Neural cell (in vitro differentiated cells): ENCODE measurements around the gene ZNF853.

Source experiments
- CTCF ChIP-seq: fragments of 450-650 bp; IDR thresholded peaks from 2 replicates; pipeline ENCODE4 v1.5.1; 2014; ENCODE audit warnings: antibody characterized with exemption, mild to moderate bottlenecking, moderate library complexity; ENCODE audit not compliant: poor library complexity, severe bottlenecking
- EZH2 ChIP-seq: fragments of 200-600, 300-800 bp; shearing (Covaris generic), sonication (generic); IDR thresholded peaks from 2 replicates; pipeline ENCODE4 v1.6.1; 2014; ENCODE audit warnings: antibody characterized with exemption, low read length, borderline replicate concordance, mild to moderate bottlenecking; ENCODE audit not compliant: insufficient read depth, poor library complexity, severe bottlenecking
- RAD21 ChIP-seq: fragments of 450-650 bp; conservative IDR thresholded peaks from 2 replicates; pipeline ENCODE4 v1.6.1; 2014; ENCODE audit warnings: antibody characterized with exemption, mild to moderate bottlenecking, moderate library complexity

GRCh38 chr7:6589829-6590644 lies 25.4 kb upstream of the ZNF853 start, which contains the start of gene INTS15:
- peak; percentile 91 for TF ChIP-seq CTCF
- TF ChIP-seq RAD21: peak; percentile 62
- TF ChIP-seq EZH2: no peak
